ENCODE measurements around the gene FSCN2. TPM values are rescaled to one million over a fixed set of nuclear protein-coding genes. Genes with fewer than 3 reads are reported as not detected.
"Not testable (repeated sequence)": the region's sequence is repeated elsewhere in the genome, so short reads cannot be mapped to it uniquely, and the experiment has no call there.

Gene FSCN2
- polyA plus RNA-seq, 1 donor (not counting 4 experiments of a cell fraction or from before 2014, with no cell fraction given), result not detected

DNA sequence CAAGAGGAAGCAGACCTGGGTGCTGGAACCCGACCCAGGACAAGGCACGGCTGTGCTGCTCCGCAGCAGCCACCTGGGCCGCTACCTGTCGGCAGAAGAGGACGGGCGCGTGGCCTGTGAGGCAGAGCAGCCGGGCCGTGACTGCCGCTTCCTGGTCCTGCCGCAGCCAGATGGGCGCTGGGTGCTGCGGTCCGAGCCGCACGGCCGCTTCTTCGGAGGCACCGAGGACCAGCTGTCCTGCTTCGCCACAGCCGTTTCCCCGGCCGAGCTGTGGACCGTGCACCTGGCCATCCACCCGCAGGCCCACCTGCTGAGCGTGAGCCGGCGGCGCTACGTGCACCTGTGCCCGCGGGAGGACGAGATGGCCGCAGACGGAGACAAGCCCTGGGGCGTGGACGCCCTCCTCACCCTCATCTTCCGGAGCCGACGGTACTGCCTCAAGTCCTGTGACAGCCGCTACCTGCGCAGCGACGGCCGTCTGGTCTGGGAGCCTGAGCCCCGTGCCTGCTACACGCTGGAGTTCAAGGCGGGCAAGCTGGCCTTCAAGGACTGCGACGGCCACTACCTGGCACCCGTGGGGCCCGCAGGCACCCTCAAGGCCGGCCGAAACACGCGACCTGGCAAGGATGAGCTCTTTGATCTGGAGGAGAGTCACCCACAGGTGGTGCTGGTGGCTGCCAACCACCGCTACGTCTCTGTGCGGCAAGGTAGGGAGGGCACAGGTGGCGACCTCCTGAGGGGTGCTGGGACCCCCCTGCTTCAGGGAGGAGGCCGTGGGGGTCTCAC is 667 bp downstream of the FSCN2 start:
- Histone ChIP-seq H2AFZ (ENCODE audit: control insufficient read depth, low read length) (no peak overlapping the region), H3K4me3 (ENCODE audit: control insufficient read depth in 2 of 3, extremely low read depth in 1 of 3, insufficient read depth in 2 of 3, low read depth in 1 of 3, low read length in 3 of 3) (no peak overlapping the region), H4K20me1 (ENCODE audit: control insufficient read depth, extremely low read depth, insufficient read depth, low read length) (peaks cover 2% of the 10 kb centered on the region), H3K27me3 (ENCODE audit: control insufficient read depth, extremely low read depth, insufficient read depth, low read length) (peaks cover 48% of the 10 kb centered on the region), H3K36me3 (ENCODE audit: control insufficient read depth in 2 of 2, extremely low read depth in 1 of 2, insufficient read depth in 2 of 2, low read length in 2 of 2) (no peaks in the 10 kb centered on the region), H3K9me3 (ENCODE audit: control insufficient read depth, low read depth, low read length) (peaks cover 2% of the 10 kb centered on the region), H3K9me1 (ENCODE audit: control insufficient read depth, extremely low read depth, insufficient read depth, low read length) (no peaks in the 10 kb centered on the region), H3K4me1 (ENCODE audit: control insufficient read depth, extremely low read depth, insufficient read depth, low read length) (no peaks in the 10 kb centered on the region), H3K4me2 (ENCODE audit: control insufficient read depth, extremely low read depth, insufficient read depth, low read depth, low read length) (no peak overlapping the region), H3K79me2 (ENCODE audit: control insufficient read depth, insufficient read depth, low read length) (no peaks in the 10 kb centered on the region), H3K9ac (ENCODE audit: control insufficient read depth, extremely low read depth, insufficient read depth, low read length) (no peak overlapping the region), H3K27ac (ENCODE audit: control insufficient read depth, insufficient read depth, low read length) (no peak overlapping the region)
- TF ChIP-seq, protein P1, sequence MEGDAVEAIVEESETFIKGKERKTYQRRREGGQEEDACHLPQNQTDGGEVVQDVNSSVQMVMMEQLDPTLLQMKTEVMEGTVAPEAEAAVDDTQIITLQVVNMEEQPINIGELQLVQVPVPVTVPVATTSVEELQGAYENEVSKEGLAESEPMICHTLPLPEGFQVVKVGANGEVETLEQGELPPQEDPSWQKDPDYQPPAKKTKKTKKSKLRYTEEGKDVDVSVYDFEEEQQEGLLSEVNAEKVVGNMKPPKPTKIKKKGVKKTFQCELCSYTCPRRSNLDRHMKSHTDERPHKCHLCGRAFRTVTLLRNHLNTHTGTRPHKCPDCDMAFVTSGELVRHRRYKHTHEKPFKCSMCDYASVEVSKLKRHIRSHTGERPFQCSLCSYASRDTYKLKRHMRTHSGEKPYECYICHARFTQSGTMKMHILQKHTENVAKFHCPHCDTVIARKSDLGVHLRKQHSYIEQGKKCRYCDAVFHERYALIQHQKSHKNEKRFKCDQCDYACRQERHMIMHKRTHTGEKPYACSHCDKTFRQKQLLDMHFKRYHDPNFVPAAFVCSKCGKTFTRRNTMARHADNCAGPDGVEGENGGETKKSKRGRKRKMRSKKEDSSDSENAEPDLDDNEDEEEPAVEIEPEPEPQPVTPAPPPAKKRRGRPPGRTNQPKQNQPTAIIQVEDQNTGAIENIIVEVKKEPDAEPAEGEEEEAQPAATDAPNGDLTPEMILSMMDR (optimal IDR thresholded peaks at IDR 0.05 in 1 of 3, IDR thresholded peaks at IDR 0.05 in 1 of 3, conservative IDR thresholded peaks at IDR 0.05 in 1 of 3; ENCODE audit: extremely low read depth in 1 of 3, insufficient read depth in 2 of 3, low read length in 3 of 3), result no peak
- TF ChIP-seq EZH2 (IDR thresholded peaks at IDR 0.05; ENCODE audit: low read length), result peak; percentile 66
- FAIRE-seq (no peak), DNase-seq (ENCODE audit: low read depth, low spot score) (no peak)
- dilution Hi-C loops (cut with MboI; ENCODE audit: extremely low pct_ligation_motif_present, low sequenced_read_pairs), result no loop called here

DNA sequence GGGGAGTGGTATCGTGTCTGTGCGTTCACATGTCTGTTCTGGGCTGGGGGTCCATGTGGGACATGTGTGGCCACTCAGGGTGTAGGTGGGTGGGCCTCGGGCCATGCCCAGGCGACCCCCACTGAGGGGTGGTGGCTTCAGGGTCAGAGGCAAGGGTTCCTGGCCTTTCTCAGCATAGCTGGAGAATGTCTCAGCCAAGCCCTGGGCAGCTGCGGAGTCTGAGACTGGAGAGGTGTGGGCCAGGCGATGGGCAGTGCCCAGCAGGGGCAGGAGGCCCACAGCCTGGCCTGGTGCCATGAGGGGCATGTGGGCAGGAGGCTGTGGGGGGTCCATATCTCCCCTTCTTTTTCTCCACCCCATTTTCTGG is 1.2 kb downstream of the FSCN2 start:
- FAIRE-seq (no peak), DNase-seq (ENCODE audit: low read depth, low spot score) (no peak)
- Histone ChIP-seq H3K9ac (ENCODE audit: control insufficient read depth, extremely low read depth, insufficient read depth, low read length) (no peak overlapping the region), H3K79me2 (ENCODE audit: control insufficient read depth, insufficient read depth, low read length) (no peaks in the 10 kb centered on the region), H3K9me3 (ENCODE audit: control insufficient read depth, low read depth, low read length) (peaks cover 2% of the 10 kb centered on the region), H3K4me3 (ENCODE audit: control insufficient read depth in 2 of 3, extremely low read depth in 1 of 3, insufficient read depth in 2 of 3, low read depth in 1 of 3, low read length in 3 of 3) (no peak overlapping the region), H3K27me3 (ENCODE audit: control insufficient read depth, extremely low read depth, insufficient read depth, low read length) (peaks cover 52% of the 10 kb centered on the region), H3K27ac (ENCODE audit: control insufficient read depth, insufficient read depth, low read length) (no peak overlapping the region), H4K20me1 (ENCODE audit: control insufficient read depth, extremely low read depth, insufficient read depth, low read length) (no peaks in the 10 kb centered on the region), H3K4me2 (ENCODE audit: control insufficient read depth, extremely low read depth, insufficient read depth, low read depth, low read length) (no peak overlapping the region), H2AFZ (ENCODE audit: control insufficient read depth, low read length) (no peak overlapping the region), H3K4me1 (ENCODE audit: control insufficient read depth, extremely low read depth, insufficient read depth, low read length) (no peaks in the 10 kb centered on the region), H3K9me1 (ENCODE audit: control insufficient read depth, extremely low read depth, insufficient read depth, low read length) (no peaks in the 10 kb centered on the region), H3K36me3 (ENCODE audit: control insufficient read depth in 2 of 2, extremely low read depth in 1 of 2, insufficient read depth in 2 of 2, low read length in 2 of 2) (no peaks in the 10 kb centered on the region)
- dilution Hi-C loops (cut with MboI; ENCODE audit: extremely low pct_ligation_motif_present, low sequenced_read_pairs), result no loop called here
- TF ChIP-seq, protein P1 (optimal IDR thresholded peaks at IDR 0.05 in 1 of 3, IDR thresholded peaks at IDR 0.05 in 1 of 3, conservative IDR thresholded peaks at IDR 0.05 in 1 of 3; ENCODE audit: extremely low read depth in 1 of 3, insufficient read depth in 2 of 3, low read length in 3 of 3), result no peak
- TF ChIP-seq EZH2 (IDR thresholded peaks at IDR 0.05; ENCODE audit: low read length), result no peak

DNA sequence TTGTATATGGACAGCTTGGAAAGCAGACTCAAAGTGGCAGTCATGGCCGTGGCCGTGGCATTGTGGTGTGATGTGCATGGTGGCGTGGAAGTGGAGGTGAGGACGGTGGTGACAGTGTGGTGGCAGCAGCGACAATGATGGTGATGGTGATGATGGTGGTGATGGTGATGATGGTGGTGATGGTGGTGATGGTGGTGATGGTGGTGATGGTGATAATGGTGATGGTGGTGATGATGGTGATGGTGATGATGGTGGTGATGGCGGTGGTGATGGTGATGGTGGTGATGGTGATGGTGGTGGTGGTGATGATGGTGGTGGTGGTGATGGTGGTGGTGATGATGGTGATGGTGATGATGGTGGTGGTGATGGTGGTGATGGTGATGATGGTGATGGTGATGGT is 2.8 kb downstream of the FSCN2 start:
- H4K20me1 ChIP-seq (ENCODE audit: control insufficient read depth, extremely low read depth, insufficient read depth, low read length); FAIRE-seq; H3K4me2 ChIP-seq (ENCODE audit: control insufficient read depth, extremely low read depth, insufficient read depth, low read depth, low read length); H2AFZ ChIP-seq (ENCODE audit: control insufficient read depth, low read length); H3K9me1 ChIP-seq (ENCODE audit: control insufficient read depth, extremely low read depth, insufficient read depth, low read length); H3K27ac ChIP-seq (ENCODE audit: control insufficient read depth, insufficient read depth, low read length); H3K9me3 ChIP-seq (ENCODE audit: control insufficient read depth, low read depth, low read length); H3K79me2 ChIP-seq (ENCODE audit: control insufficient read depth, insufficient read depth, low read length); dilution Hi-C loops (cut with MboI; ENCODE audit: extremely low pct_ligation_motif_present, low sequenced_read_pairs); DNase-seq (ENCODE audit: low read depth, low spot score); H3K4me3 ChIP-seq (ENCODE audit: control insufficient read depth in 2 of 3, extremely low read depth in 1 of 3, insufficient read depth in 2 of 3, low read depth in 1 of 3, low read length in 3 of 3); H3K9ac ChIP-seq (ENCODE audit: control insufficient read depth, extremely low read depth, insufficient read depth, low read length); H3K4me1 ChIP-seq (ENCODE audit: control insufficient read depth, extremely low read depth, insufficient read depth, low read length); H3K36me3 ChIP-seq (ENCODE audit: control insufficient read depth in 2 of 2, extremely low read depth in 1 of 2, insufficient read depth in 2 of 2, low read length in 2 of 2): not testable (repeated sequence)
- H3K27me3 ChIP-seq (ENCODE audit: control insufficient read depth, extremely low read depth, insufficient read depth, low read length), result peaks cover 56% of the 10 kb centered on the region

DNA sequence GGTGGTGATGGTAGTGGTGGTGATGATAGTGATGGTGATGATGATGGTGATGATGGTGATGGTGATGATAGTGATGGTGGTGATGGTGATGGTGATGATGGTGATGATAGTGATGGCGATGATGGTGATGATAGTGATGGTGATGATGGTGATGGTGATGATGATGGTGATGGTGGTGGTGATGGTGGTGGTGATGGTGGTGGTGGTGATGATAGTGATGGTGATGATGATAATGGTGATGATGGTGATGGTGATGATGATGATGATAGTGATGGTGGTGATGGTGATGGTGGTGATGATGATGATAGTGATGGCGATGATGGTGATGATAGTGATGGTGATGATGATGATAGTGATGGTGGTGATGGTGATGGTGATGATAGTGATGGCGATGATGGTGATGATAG is 3.8 kb downstream of the FSCN2 start:
- H3K4me1 ChIP-seq (ENCODE audit: control insufficient read depth, extremely low read depth, insufficient read depth, low read length); H3K36me3 ChIP-seq (ENCODE audit: control insufficient read depth in 2 of 2, extremely low read depth in 1 of 2, insufficient read depth in 2 of 2, low read length in 2 of 2); dilution Hi-C loops (cut with MboI; ENCODE audit: extremely low pct_ligation_motif_present, low sequenced_read_pairs); FAIRE-seq; H3K9ac ChIP-seq (ENCODE audit: control insufficient read depth, extremely low read depth, insufficient read depth, low read length); H3K27ac ChIP-seq (ENCODE audit: control insufficient read depth, insufficient read depth, low read length); H3K9me1 ChIP-seq (ENCODE audit: control insufficient read depth, extremely low read depth, insufficient read depth, low read length); H2AFZ ChIP-seq (ENCODE audit: control insufficient read depth, low read length); DNase-seq (ENCODE audit: low read depth, low spot score); H3K79me2 ChIP-seq (ENCODE audit: control insufficient read depth, insufficient read depth, low read length); H3K9me3 ChIP-seq (ENCODE audit: control insufficient read depth, low read depth, low read length); H4K20me1 ChIP-seq (ENCODE audit: control insufficient read depth, extremely low read depth, insufficient read depth, low read length); H3K4me3 ChIP-seq (ENCODE audit: control insufficient read depth in 2 of 3, extremely low read depth in 1 of 3, insufficient read depth in 2 of 3, low read depth in 1 of 3, low read length in 3 of 3); H3K4me2 ChIP-seq (ENCODE audit: control insufficient read depth, extremely low read depth, insufficient read depth, low read depth, low read length): not testable (repeated sequence)
- H3K27me3 ChIP-seq (ENCODE audit: control insufficient read depth, extremely low read depth, insufficient read depth, low read length), result peaks cover 56% of the 10 kb centered on the region
